Neural cell (in vitro differentiated cells): Measurements from ENCODE around the gene UGT1A3. TPM values are rescaled to one million over a fixed set of nuclear protein-coding genes. Genes with fewer than 3 reads are reported as not detected.

ENCODE experiments used
- H2AFZ ChIP-seq: fragments of 200-600, 300-800 bp; sonication (generic), shearing (Covaris generic); 2 replicates; pipeline ENCODE4 v1.6.0; 2014; ENCODE audit warnings: low read depth, mild to moderate bottlenecking, antibody characterized with exemption, low read length, moderate library complexity
- H3F3A ChIP-seq: fragments of 200-600 bp; shearing (Covaris generic); 2 replicates; pipeline ENCODE4 v1.6.1; 2016; ENCODE audit warnings: mild to moderate bottlenecking, moderate library complexity, mixed read lengths, antibody characterized with exemption, low read length; ENCODE audit not compliant: insufficient read depth, poor library complexity, severe bottlenecking
- H3K27ac ChIP-seq: fragments of 200-600, 300-800 bp; sonication (generic), shearing (Covaris generic); 2 replicates; pipeline ENCODE4 v1.5.1; 2014; ENCODE audit warnings: mild to moderate bottlenecking, low read length, moderate library complexity
- H3K27me3 ChIP-seq: fragments of 300-800, 200-600 bp; sonication (generic), shearing (Covaris generic); 2 replicates; pipeline ENCODE4 v1.6.0; 2014; ENCODE audit warnings: mild to moderate bottlenecking, low read depth, low read length, moderate library complexity; ENCODE audit not compliant: insufficient read depth
- H3K36me3 ChIP-seq: fragments of 300-800, 200-600 bp; sonication (generic), shearing (Covaris generic); 2 replicates; pipeline ENCODE4 v1.5.1; 2014; ENCODE audit warnings: mild to moderate bottlenecking, antibody characterized with exemption, low read length, moderate library complexity; ENCODE audit not compliant: insufficient read depth
- H3K4me2 ChIP-seq: fragments of 300-800, 200-600 bp; sonication (generic), shearing (Covaris generic); 2 replicates; pipeline ENCODE4 v1.6.0; 2014; ENCODE audit warnings: mild to moderate bottlenecking, low read length
- H3K4me3 ChIP-seq: fragments of 300-800, 200-600 bp; sonication (generic), shearing (Covaris generic); 2 replicates; pipeline ENCODE4 v1.5.1; 2014; ENCODE audit warnings: mild to moderate bottlenecking, low read length, moderate library complexity
- H3K79me2 ChIP-seq: fragments of 200-600 bp; shearing (Covaris generic); replicated peaks from 2 replicates; pipeline ENCODE4 v1.6.0; 2014; ENCODE audit warnings: mild to moderate bottlenecking, low read length, moderate library complexity; ENCODE audit not compliant: insufficient read depth
- H3K9ac ChIP-seq: fragments of 300-800, 200-600 bp; sonication (generic), shearing (Covaris generic); 2 replicates; pipeline ENCODE4 v1.6.1; 2016; ENCODE audit warnings: mild to moderate bottlenecking, low read length, mixed read lengths
- H3K9me2 ChIP-seq: fragments of 200-600 bp; shearing (Covaris generic); 2 replicates; pipeline ENCODE4 v1.6.1; 2016; ENCODE audit warnings: mild to moderate bottlenecking, low read length, mixed read lengths; ENCODE audit not compliant: insufficient read depth
- H3K9me3 ChIP-seq: fragments of 200-600, 300-800 bp; sonication (generic), shearing (Covaris generic); 2 replicates; pipeline ENCODE4 v1.6.1; 2016; ENCODE audit warnings: mild to moderate bottlenecking, mixed run types, low read length, moderate library complexity, mixed read lengths
- H4K20me1 ChIP-seq: fragments of 200-600 bp; shearing (Covaris generic); 2 replicates; pipeline ENCODE4 v1.6.1; 2016; ENCODE audit warnings: mild to moderate bottlenecking, mixed run types; ENCODE audit not compliant: insufficient read depth
- CTCF ChIP-seq: fragments of 450-650 bp; IDR thresholded peaks from 2 replicates; pipeline ENCODE4 v1.5.1; 2014; ENCODE audit warnings: antibody characterized with exemption, mild to moderate bottlenecking, moderate library complexity; ENCODE audit not compliant: poor library complexity, severe bottlenecking
- EP300 ChIP-seq: fragments of 450-650 bp; conservative IDR thresholded peaks from 2 replicates; pipeline ENCODE4 v1.6.1; 2014; ENCODE audit warnings: antibody characterized with exemption, mild to moderate bottlenecking, moderate library complexity; ENCODE audit not compliant: poor library complexity, severe bottlenecking
- EZH2 ChIP-seq: fragments of 200-600, 300-800 bp; shearing (Covaris generic), sonication (generic); IDR thresholded peaks from 2 replicates; pipeline ENCODE4 v1.6.1; 2014; ENCODE audit warnings: antibody characterized with exemption, low read length, borderline replicate concordance, mild to moderate bottlenecking; ENCODE audit not compliant: insufficient read depth, poor library complexity, severe bottlenecking
- MXI1 ChIP-seq: fragments of 450-650 bp; conservative IDR thresholded peaks from 2 replicates; pipeline ENCODE4 v1.6.1; 2014; ENCODE audit warnings: antibody characterized with exemption, mild to moderate bottlenecking; ENCODE audit not compliant: poor library complexity, severe bottlenecking
- POLR2AphosphoS5 ChIP-seq: IDR thresholded peaks from 2 replicates; pipeline ENCODE4 v1.6.1; 2012
- RAD21 ChIP-seq: fragments of 450-650 bp; conservative IDR thresholded peaks from 2 replicates; pipeline ENCODE4 v1.6.1; 2014; ENCODE audit warnings: antibody characterized with exemption, mild to moderate bottlenecking, moderate library complexity
- SMC3 ChIP-seq: fragments of 450-650 bp; conservative IDR thresholded peaks from 2 replicates; pipeline ENCODE4 v1.6.1; 2014; ENCODE audit warnings: antibody characterized with exemption, mild to moderate bottlenecking, moderate library complexity; ENCODE audit not compliant: poor library complexity
- TAF1 ChIP-seq: IDR thresholded peaks from 2 replicates; pipeline ENCODE4 v1.6.1; 2012; ENCODE audit warnings: low read depth
- polyA plus RNA-seq: library from polyadenylated mRNA; depleted of rRNA; stranded (reverse); fragments of >200 nt; gene quantifications from 2 replicates; pipeline ENCODE4 v1.2.3, GENCODE V29; 2014
- TF ChIP-seq, protein P1 (sequence below): IDR thresholded peaks from 2 replicates; pipeline ENCODE4 v1.6.1; 2012; ENCODE audit warnings: borderline replicate concordance

UGT1A3 gene
- polyA plus RNA-seq, 1 donor from 2014 or later: not detected

- no peaks in the 10 kb centered on the region for H3K9me2 ChIP-seq
- H3K27me3 ChIP-seq: no peaks in the 10 kb centered on the region
- no peak overlapping the region for H3K4me3 ChIP-seq
- H2AFZ ChIP-seq: no peak overlapping the region
- H3F3A ChIP-seq: no peaks in the 10 kb centered on the region
- no peaks in the 10 kb centered on the region for H3K9me3 ChIP-seq
- TF ChIP-seq SMC3: no peak
- TF ChIP-seq EP300: no peak
- no peak for TF ChIP-seq EZH2
- TF ChIP-seq RAD21: no peak
- TF ChIP-seq TAF1: no peak
- TF ChIP-seq MXI1: no peak
- no peaks in the 10 kb centered on the region for H3K79me2 ChIP-seq
- no peak overlapping the region for H3K4me2 ChIP-seq
- H3K27ac ChIP-seq: no peak overlapping the region
- H3K36me3 ChIP-seq: no peaks in the 10 kb centered on the region
- no peaks in the 10 kb centered on the region for H4K20me1 ChIP-seq
- H3K9ac ChIP-seq: no peak overlapping the region
Observed at GRCh38 chr2:233815861-233816260, 87.0 kb downstream of the UGT1A3 start.

DNA sequence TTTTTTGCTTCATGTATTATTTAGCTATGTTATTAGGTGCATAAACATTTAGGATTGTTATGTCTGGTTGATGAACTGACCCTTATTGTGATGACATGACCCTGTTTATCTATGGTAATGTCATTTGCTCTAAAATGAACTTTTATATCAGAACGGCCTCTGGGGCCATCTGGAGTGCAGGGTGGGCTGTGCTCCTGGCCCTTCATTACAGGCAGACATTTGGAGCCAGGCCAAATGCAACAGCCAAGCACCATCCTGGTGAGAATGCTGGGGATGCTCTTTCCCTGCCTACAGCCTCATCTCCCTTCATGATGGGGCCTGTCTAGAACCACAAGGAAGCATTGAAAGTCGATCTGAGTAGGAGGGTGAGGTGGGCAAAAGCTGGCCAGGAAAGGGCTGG, 87.5 kb downstream of the UGT1A3 start:
- Histone ChIP-seq H3F3A (no peaks in the 10 kb centered on the region), H3K9me3 (no peaks in the 10 kb centered on the region), H4K20me1 (no peaks in the 10 kb centered on the region), H3K9me2 (no peaks in the 10 kb centered on the region), H2AFZ (no peak overlapping the region), H3K27ac (no peak overlapping the region), H3K9ac (no peak overlapping the region), H3K79me2 (no peaks in the 10 kb centered on the region), H3K4me2 (no peak overlapping the region), H3K4me3 (no peak overlapping the region), H3K27me3 (no peaks in the 10 kb centered on the region), H3K36me3 (no peaks in the 10 kb centered on the region)
- TF ChIP-seq SMC3 (no peak), EP300 (no peak), MXI1 (no peak), CTCF (no peak), TAF1 (no peak), EZH2 (no peak), RAD21 (no peak)
- TF ChIP-seq, protein P1, sequence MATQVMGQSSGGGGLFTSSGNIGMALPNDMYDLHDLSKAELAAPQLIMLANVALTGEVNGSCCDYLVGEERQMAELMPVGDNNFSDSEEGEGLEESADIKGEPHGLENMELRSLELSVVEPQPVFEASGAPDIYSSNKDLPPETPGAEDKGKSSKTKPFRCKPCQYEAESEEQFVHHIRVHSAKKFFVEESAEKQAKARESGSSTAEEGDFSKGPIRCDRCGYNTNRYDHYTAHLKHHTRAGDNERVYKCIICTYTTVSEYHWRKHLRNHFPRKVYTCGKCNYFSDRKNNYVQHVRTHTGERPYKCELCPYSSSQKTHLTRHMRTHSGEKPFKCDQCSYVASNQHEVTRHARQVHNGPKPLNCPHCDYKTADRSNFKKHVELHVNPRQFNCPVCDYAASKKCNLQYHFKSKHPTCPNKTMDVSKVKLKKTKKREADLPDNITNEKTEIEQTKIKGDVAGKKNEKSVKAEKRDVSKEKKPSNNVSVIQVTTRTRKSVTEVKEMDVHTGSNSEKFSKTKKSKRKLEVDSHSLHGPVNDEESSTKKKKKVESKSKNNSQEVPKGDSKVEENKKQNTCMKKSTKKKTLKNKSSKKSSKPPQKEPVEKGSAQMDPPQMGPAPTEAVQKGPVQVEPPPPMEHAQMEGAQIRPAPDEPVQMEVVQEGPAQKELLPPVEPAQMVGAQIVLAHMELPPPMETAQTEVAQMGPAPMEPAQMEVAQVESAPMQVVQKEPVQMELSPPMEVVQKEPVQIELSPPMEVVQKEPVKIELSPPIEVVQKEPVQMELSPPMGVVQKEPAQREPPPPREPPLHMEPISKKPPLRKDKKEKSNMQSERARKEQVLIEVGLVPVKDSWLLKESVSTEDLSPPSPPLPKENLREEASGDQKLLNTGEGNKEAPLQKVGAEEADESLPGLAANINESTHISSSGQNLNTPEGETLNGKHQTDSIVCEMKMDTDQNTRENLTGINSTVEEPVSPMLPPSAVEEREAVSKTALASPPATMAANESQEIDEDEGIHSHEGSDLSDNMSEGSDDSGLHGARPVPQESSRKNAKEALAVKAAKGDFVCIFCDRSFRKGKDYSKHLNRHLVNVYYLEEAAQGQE: no peak

GRCh38 chr2:233816771-233817170, 87.9 kb downstream of the UGT1A3 start:
- Histone ChIP-seq H4K20me1 (no peaks in the 10 kb centered on the region), H3K27me3 (no peaks in the 10 kb centered on the region), H3K36me3 (no peaks in the 10 kb centered on the region), H3K9me3 (no peaks in the 10 kb centered on the region), H3K4me3 (no peak overlapping the region), H2AFZ (no peak overlapping the region), H3K9ac (no peak overlapping the region), H3F3A (no peaks in the 10 kb centered on the region), H3K4me2 (no peak overlapping the region), H3K79me2 (no peaks in the 10 kb centered on the region), H3K9me2 (no peaks in the 10 kb centered on the region), H3K27ac (no peak overlapping the region)
- TF ChIP-seq TAF1 (no peak), RAD21 (no peak), SMC3 (no peak), EP300 (no peak), POLR2AphosphoS5 (no peak), EZH2 (no peak)
